ENCODE measurements around the gene PER2. TPM values are rescaled to one million over a fixed set of nuclear protein-coding genes. Genes with fewer than 3 reads are reported as not detected.

Gene PER2
- total RNA-seq, 1 donor: 10.8 TPM

Other genes with a start within 250 kb of the PER2 start
- 2.6 and 13.0 TPM in 2 replicates for gene SCLY, start 227.6 kb downstream of the PER2 start, total RNA-seq (ENCODE audit: low replicate concordance)
- 1.4 and 2.4 TPM in 2 replicates for gene ESPNL, start 188.3 kb downstream of the PER2 start, total RNA-seq (ENCODE audit: low replicate concordance)
- 0.09 and 0.33 TPM in 2 replicates for gene KLHL30, start 149.9 kb downstream of the PER2 start, total RNA-seq (ENCODE audit: low replicate concordance)
- 2.8 and 3.4 TPM in 2 replicates for gene ERFE, start 129.6 kb downstream of the PER2 start, total RNA-seq (ENCODE audit: low replicate concordance)
- gene ILKAP, start 84.9 kb downstream of the PER2 start, total RNA-seq (ENCODE audit: low replicate concordance): 18.6 and 19.0 TPM in 2 replicates
- gene HES6, start 48.6 kb downstream of the PER2 start, total RNA-seq (ENCODE audit: low replicate concordance): 1.6 and 6.6 TPM in 2 replicates
- 8.4 and 15.9 TPM in 2 replicates for gene TRAF3IP1, start 31.9 kb upstream of the PER2 start, total RNA-seq (ENCODE audit: low replicate concordance)
- gene ASB1, start 138.3 kb upstream of the PER2 start, total RNA-seq (ENCODE audit: low replicate concordance): 18.5 and 45.5 TPM in 2 replicates

Data from fibroblast of the aortic adventitia (primary cell).